Right lobe of liver (tissue), 6 donors: ENCODE results near the gene TGFBI. TPM values are rescaled to one million over a fixed set of nuclear protein-coding genes. Genes with fewer than 3 reads are reported as not detected.

Source experiments
- ATAC-seq, 4 donors: fragments of 200-7000 bp; cut with Tn5 transposase; one replicate each; pipeline ENCODE4 v1.9.1; 2020; ENCODE audit warnings: mild to moderate bottlenecking in 4 of 4, moderate library complexity in 4 of 4
- DNase-seq, 3 donors: peaks; one replicate each; pipeline ENCODE4 v3.0.0-alpha.2; 2020
- H3K27ac ChIP-seq, 3 donors: fragments of 200-600 bp; one replicate each; pipeline ENCODE4 v1.8.0; 2022
- H3K27me3 ChIP-seq, 2 donors: fragments of 200-600 bp; one replicate each; pipeline ENCODE4 v1.8.0; 2022
- H3K36me3 ChIP-seq, 4 donors: fragments of 200-600 bp; sonication (generic) in 1 of 4; one replicate each; pipeline versions ENCODE4 v1.5.1 to v1.8.0; 2017 to 2022; ENCODE audit warnings: control low read depth in 1 of 4
- H3K4me1 ChIP-seq, 4 donors: fragments of 200-600 bp; sonication (generic) in 1 of 4; one replicate each; pipeline versions ENCODE4 v1.5.1 to v1.8.0; 2017 to 2022; ENCODE audit warnings: control low read depth in 1 of 4
- H3K4me3 ChIP-seq, 3 donors: fragments of 200-600 bp; one replicate each; pipeline ENCODE4 v1.8.0; 2022
- H3K9me3 ChIP-seq, 4 donors: fragments of 200-600 bp; sonication (generic) in 1 of 4; one replicate each; pipeline versions ENCODE4 v1.5.1 to v1.8.0; 2017 to 2022; ENCODE audit warnings: control low read depth in 1 of 4
- CTCF ChIP-seq, 4 donors: fragments of 200-600 bp in 3 of 4; fragments of 450-650 bp in 1 of 4; IDR thresholded peaks; one replicate each; pipeline versions ENCODE4 v1.5.1 to v1.8.0; 2016 to 2022; ENCODE audit warnings: antibody characterized with exemption in 4 of 4, mild to moderate bottlenecking in 2 of 4
- POLR2A ChIP-seq: fragments of 450-650 bp; IDR thresholded peaks from one replicate; pipeline ENCODE4 v1.6.1; 2017; ENCODE audit warnings: antibody characterized with exemption, mild to moderate bottlenecking
- WGBS: methylation state at CpG from one replicate; pipeline ENCODE4 v1.1.6; 2018; ENCODE audit warnings: low coverage, low lambda C conversion rate; ENCODE audit not compliant: insufficient coverage; ENCODE audit errors: missing lambda C conversion rate; 5-methylcytosine and 5-hydroxymethylcytosine counted together
- intact Hi-C, 2 donors: fragments of 100-400 bp; cut with DNase I; formaldehyde crosslinking; loops; one replicate each; pipeline versions ENCODE4 v1.11.2 to v1.14.1; 2022
- total RNA-seq, 6 experiments: library from RNA; depleted of rRNA in 2 of 6; stranded (reverse); fragments of >200 nt in 2 of 6; fragmentation: NEBNext Ultra II Directional in 3 of 6; extraction: Animal tissue kit (Norgen Biotek cat#: 25700) in 3 of 6; gene quantifications; one replicate each; pipeline versions ENCODE4 v1.1.0 to v1.2.4, GENCODE V29; 2016 to 2023
- donor health status: DM: no; HTN: yes; CAD: no.
- donor health status: DM: no; HTN: no; CAD: no.
- donor health status: DM: no; HTN: no; CAD: no.
- donor health status: DM: no; HTN: yes; CAD: no.
- donor health status: DM: no; HTN: yes; CAD: no.

Gene TGFBI
- total RNA-seq, 6 experiments from 2014 or later, result 30.7 to 143 (median 87.2) TPM

GRCh38 chr5:136032564-136032963, 3.8 kb downstream of the TGFBI start:
- Histone ChIP-seq H3K4me1 (peaks cover 0 to 7% (median 0%) of the 10 kb centered on the region in 4 donors), H3K36me3 (peaks cover 0 to 5% (median 0%) of the 10 kb centered on the region in 4 donors), H3K9me3 (no peaks in the 10 kb centered on the region), H3K27me3 (no peaks in the 10 kb centered on the region), H3K27ac (no peak overlapping the region), H3K4me3 (no peak overlapping the region)
- WGBS, result 67% methylated on average over 2 of the region's 2 CpGs
- intact Hi-C loops, result no loop called here
- DNase-seq (peak in 1 of 3 donors; percentile 21), ATAC-seq (peak in 1 of 4 donors; percentile 16)
- TF ChIP-seq CTCF (IDR thresholded peaks at IDR 0.05) (no peak), POLR2A (no peak)

- H3K36me3 ChIP-seq, result peaks cover 0 to 5% (median 0%) of the 10 kb centered on the region in 4 donors
- H3K4me3 ChIP-seq, result no peak overlapping the region
- DNase-seq (no peak), ATAC-seq (no peak)
- WGBS, result 67% methylated on average over 1 of the region's 1 CpG
- no peaks in the 10 kb centered on the region for H3K27me3 ChIP-seq
- H3K27ac ChIP-seq, result no peak overlapping the region
- TF ChIP-seq POLR2A (no peak), CTCF (IDR thresholded peaks at IDR 0.05) (no peak)
- peaks cover 0 to 7% (median 0%) of the 10 kb centered on the region in 4 donors for H3K4me1 ChIP-seq
- H3K9me3 ChIP-seq, result no peaks in the 10 kb centered on the region
- intact Hi-C loops, result no loop called here
These were observed 4.4 kb downstream of the TGFBI start for GRCh38 chr5:136033234-136033633.

DNA sequence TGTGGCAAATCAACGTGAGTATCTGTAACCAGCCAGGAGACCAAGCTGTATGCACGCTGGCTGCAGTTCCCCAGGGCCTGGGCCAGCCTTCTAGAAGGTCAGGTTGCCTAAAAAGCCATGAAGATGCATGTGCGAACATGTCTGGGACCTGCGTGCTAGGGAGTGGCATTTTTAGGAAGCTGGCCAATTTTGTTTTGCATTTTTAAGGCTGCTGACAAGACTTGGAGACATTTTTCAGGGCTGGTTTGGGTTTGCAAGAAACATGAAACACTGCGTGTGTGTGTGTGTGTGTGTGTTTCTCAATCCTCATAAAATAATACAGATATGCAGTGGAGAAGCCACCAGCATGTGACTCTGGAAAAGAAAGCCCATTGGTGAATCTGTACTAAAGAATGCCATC, 5.1 kb downstream of the TGFBI start:
- no peak for ATAC-seq
- DNase-seq, result peak in 1 of 3 donors; percentile 10
- intact Hi-C loops, result no loop called here
- WGBS, result 79% methylated on average over 5 of the region's 5 CpGs
- no peak overlapping the region for H3K27ac ChIP-seq
- no peaks in the 10 kb centered on the region for H3K27me3 ChIP-seq
- no peak for TF ChIP-seq POLR2A
- no peak for TF ChIP-seq CTCF (IDR thresholded peaks at IDR 0.05)
- no peak overlapping the region for H3K4me3 ChIP-seq
- H3K36me3 ChIP-seq, result peaks cover 0 to 5% (median 0%) of the 10 kb centered on the region in 4 donors
- H3K4me1 ChIP-seq, result peaks cover 0 to 7% (median 0%) of the 10 kb centered on the region in 4 donors
- no peaks in the 10 kb centered on the region for H3K9me3 ChIP-seq

GRCh38 chr5:136034492-136034891, 5.7 kb downstream of the TGFBI start:
- no peak overlapping the region for H3K4me3 ChIP-seq
- TF ChIP-seq POLR2A (no peak), CTCF (IDR thresholded peaks at IDR 0.05) (no peak)
- DNase-seq (peak in 1 of 3 donors; percentile 28), ATAC-seq (no peak)
- peaks cover 0 to 5% (median 0%) of the 10 kb centered on the region in 4 donors for H3K36me3 ChIP-seq
- intact Hi-C loops, result no loop called here
- H3K27me3 ChIP-seq, result no peaks in the 10 kb centered on the region
- H3K27ac ChIP-seq, result no peak overlapping the region
- H3K9me3 ChIP-seq, result no peaks in the 10 kb centered on the region
- no CpG with 5 or more reads among the region's 1 CpG for WGBS
- peaks cover 0 to 2% (median 0%) of the 10 kb centered on the region in 4 donors for H3K4me1 ChIP-seq

GRCh38 chr5:136034984-136035383, 6.2 kb downstream of the TGFBI start:
- ATAC-seq (no peak), DNase-seq (peak in 1 of 3 donors; percentile 29)
- H3K27ac ChIP-seq, result no peak overlapping the region
- peaks cover 0 to 5% (median 0%) of the 10 kb centered on the region in 4 donors for H3K36me3 ChIP-seq
- H3K4me1 ChIP-seq, result no peaks in the 10 kb centered on the region
- H3K27me3 ChIP-seq, result no peaks in the 10 kb centered on the region
- intact Hi-C loops, result no loop called here
- WGBS, result 96% methylated on average over 3 of the region's 3 CpGs
- H3K4me3 ChIP-seq, result no peak overlapping the region
- H3K9me3 ChIP-seq, result no peaks in the 10 kb centered on the region
- no peak for TF ChIP-seq POLR2A
- TF ChIP-seq CTCF (IDR thresholded peaks at IDR 0.05), result no peak
